CD14-positive monocyte (primary cell): ENCODE measurements around the gene PLBD2. TPM values are rescaled to one million over a fixed set of nuclear protein-coding genes. Genes with fewer than 3 reads are reported as not detected.

ENCODE experiments used
- DNase-seq, 3 donors: peaks; one replicate each; pipeline ENCODE4 v3.0.0-alpha.2; 2011 to 2022
- H2AFZ ChIP-seq: 2 replicates; pipeline ENCODE4 v1.6.0; 2012; ENCODE audit warnings: mild to moderate bottlenecking, low read depth, low read length, inconsistent platforms; ENCODE audit not compliant: insufficient read depth, poor library complexity, severe bottlenecking
- H3K27ac ChIP-seq, 2 donors: 1 replicate in 1 of 2; 2 replicates in 1 of 2; pipeline ENCODE4 v1.5.1; 2012 to 2013; ENCODE audit warnings: low read length in 2 of 2, control low read depth in 1 of 2, inconsistent platforms in 1 of 2, low read depth in 1 of 2, mild to moderate bottlenecking in 1 of 2
- H3K27me3 ChIP-seq, 2 donors: one replicate each; pipeline versions ENCODE4 v1.6.0 to v1.6.1; 2011 to 2013; ENCODE audit warnings: low read length in 2 of 2; ENCODE audit not compliant: control insufficient read depth in 2 of 2, insufficient read depth in 2 of 2
- H3K36me3 ChIP-seq, 2 donors: replicated peaks in 1 of 2; 1 replicate in 1 of 2; 2 replicates in 1 of 2; pipeline versions ENCODE4 v1.5.1 to v1.6.1; 2012 to 2013; ENCODE audit warnings: low read length in 2 of 2, control low read depth in 1 of 2, inconsistent platforms in 1 of 2, mild to moderate bottlenecking in 1 of 2; ENCODE audit not compliant: insufficient read depth in 2 of 2, control insufficient read depth in 1 of 2
- H3K4me1 ChIP-seq, 2 donors: 1 replicate in 1 of 2; 2 replicates in 1 of 2; pipeline versions ENCODE4 v1.5.1 to v1.6.1; 2012 to 2013; ENCODE audit warnings: low read length in 2 of 2, control low read depth in 1 of 2, inconsistent platforms in 1 of 2, mild to moderate bottlenecking in 1 of 2, moderate library complexity in 1 of 2; ENCODE audit not compliant: insufficient read depth in 2 of 2, control insufficient read depth in 1 of 2
- H3K4me2 ChIP-seq: replicated peaks from 2 replicates; pipeline ENCODE3; 2012; ENCODE audit warnings: low read length, moderate library complexity, mild to moderate bottlenecking; ENCODE audit not compliant: poor library complexity, severe bottlenecking; ENCODE audit errors: extremely low read depth
- H3K4me3 ChIP-seq, 3 experiments: fragments of 200-600 bp in 1 of 3; sonication (generic) in 1 of 3; replicated peaks in 1 of 3; 1 replicate in 2 of 3; 2 replicates in 1 of 3; pipeline ENCODE4 v1.5.1; 2011 to 2013; ENCODE audit warnings: low read length in 3 of 3, mild to moderate bottlenecking in 3 of 3, control low read depth in 2 of 3, low read depth in 2 of 3, inconsistent platforms in 1 of 3, moderate library complexity in 1 of 3
- H3K79me2 ChIP-seq: 2 replicates; pipeline ENCODE4 v1.6.0; 2012; ENCODE audit warnings: mild to moderate bottlenecking, control low read depth, inconsistent platforms, low read length, moderate library complexity; ENCODE audit not compliant: insufficient read depth
- H3K9ac ChIP-seq: 2 replicates; pipeline ENCODE4 v1.6.0; 2017; ENCODE audit warnings: low read length, mild to moderate bottlenecking; ENCODE audit not compliant: insufficient read depth, poor library complexity, severe bottlenecking
- H3K9me3 ChIP-seq, 2 donors: replicated peaks in 1 of 2; 1 replicate in 1 of 2; 2 replicates in 1 of 2; pipeline versions ENCODE4 v1.5.1 to v1.6.1; 2012 to 2013; ENCODE audit warnings: low read length in 2 of 2, control low read depth in 1 of 2; ENCODE audit not compliant: control insufficient read depth in 1 of 2, insufficient read depth in 1 of 2
- H4K20me1 ChIP-seq: 2 replicates; pipeline ENCODE4 v1.6.0; 2012; ENCODE audit warnings: mild to moderate bottlenecking, low read length, control low read depth, moderate library complexity; ENCODE audit not compliant: insufficient read depth
- H3K27ac Mint-ChIP-seq, 7 donors: one replicate each; pipeline ENCODE4 v1.8.0; 2020; ENCODE audit warnings: mild to moderate bottlenecking in 7 of 7, mixed read lengths in 7 of 7, moderate library complexity in 6 of 7, inconsistent platforms in 2 of 7
- H3K27me3 Mint-ChIP-seq, 3 donors: one replicate each; pipeline ENCODE4 v1.8.0; 2021 to 2022; ENCODE audit warnings: low read depth in 3 of 3, mild to moderate bottlenecking in 3 of 3, mixed read lengths in 3 of 3, moderate library complexity in 3 of 3, inconsistent platforms in 1 of 3
- H3K36me3 Mint-ChIP-seq, 2 donors: one replicate each; pipeline ENCODE4 v1.8.0; 2020; ENCODE audit warnings: mixed read lengths in 2 of 2, inconsistent platforms in 1 of 2, mild to moderate bottlenecking in 1 of 2
- H3K4me1 Mint-ChIP-seq: one replicate; pipeline ENCODE4 v1.8.0; 2020; ENCODE audit warnings: mild to moderate bottlenecking, mixed read lengths
- H3K4me3 Mint-ChIP-seq, 2 donors: one replicate each; pipeline ENCODE4 v1.8.0; 2020; ENCODE audit warnings: mild to moderate bottlenecking in 2 of 2, mixed read lengths in 2 of 2, moderate library complexity in 1 of 2
- H3K9me3 Mint-ChIP-seq, 7 donors: one replicate each; pipeline ENCODE4 v1.8.0; 2020 to 2022; ENCODE audit warnings: mixed read lengths in 7 of 7, mild to moderate bottlenecking in 6 of 7, moderate library complexity in 6 of 7, inconsistent platforms in 2 of 7
- WGBS: methylation state at CpG from one replicate; pipeline ENCODE4 v1.1.5; 2013; ENCODE audit warnings: missing lambda C conversion rate; ENCODE audit not compliant: insufficient coverage; 5-methylcytosine and 5-hydroxymethylcytosine counted together
- intact Hi-C, 2 donors: fragments of 100-400 bp; cut with micrococcal nuclease; formaldehyde crosslinking; loops; one replicate each; pipeline versions ENCODE4 v1.15.0 to v1.15.1; 2023
- polyA plus RNA-seq, 3 donors: library from polyadenylated mRNA; depleted of rRNA in 1 of 3; unstranded in 2 of 3; stranded (reverse) in 1 of 3; fragments of 300-500 nt in 2 of 3; fragments of >200 nt in 1 of 3; fragmentation: Illumina TruSeq in 2 of 3; gene quantifications; 1 replicate in 2 of 3; 2 replicates in 1 of 3; pipeline ENCODE4 v1.2.3, GENCODE V29; 2012 to 2021
- TF ChIP-seq, protein P1 (sequence below): fragments of 200-600 bp; IDR thresholded peaks from one replicate; pipeline ENCODE4 v1.8.0; 2022; ENCODE audit warnings: antibody characterized with exemption, mild to moderate bottlenecking

PLBD2 gene
- polyA plus RNA-seq, 3 donors: 8.5 to 12.4 (median 8.8) TPM

DNA sequence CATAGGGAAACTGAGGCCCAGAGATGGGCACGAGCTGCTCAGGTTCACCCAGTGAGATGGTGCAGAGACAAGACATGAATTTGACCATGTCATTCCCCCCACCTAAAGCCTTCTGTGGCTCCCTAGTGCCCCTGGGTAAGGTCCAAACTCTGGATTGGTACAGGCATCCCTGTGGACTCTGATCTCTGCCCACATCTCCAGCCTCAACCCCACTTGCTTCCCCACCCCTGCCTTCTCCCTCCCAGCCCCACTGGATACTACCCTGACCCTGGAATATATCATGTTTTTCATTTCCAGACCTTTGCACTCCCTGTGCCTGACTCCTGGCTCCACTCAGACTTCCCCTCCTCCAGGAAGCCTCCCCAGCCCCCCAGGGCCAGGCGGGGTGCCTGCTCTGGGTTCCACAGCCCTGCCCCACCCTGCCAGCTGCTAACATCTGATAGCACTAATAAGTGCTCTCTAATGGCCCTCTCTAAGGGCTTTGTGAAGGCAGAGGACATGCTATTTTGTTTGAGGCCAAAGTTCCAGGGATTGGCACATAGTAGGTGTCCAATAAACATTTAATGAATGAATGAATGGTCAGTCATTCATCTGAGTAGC, 62.7 kb downstream of the PLBD2 start:
- Histone ChIP-seq H4K20me1 (no peaks in the 10 kb centered on the region), H3K4me3 (no peak overlapping the region), H3K36me3 (no peaks in the 10 kb centered on the region), H3K79me2 (no peaks in the 10 kb centered on the region), H3K27ac (peak overlapping the region; percentile 83 to 88), H3K4me2 (no peak overlapping the region), H3K27me3 (no peaks in the 10 kb centered on the region), H3K4me1 (peaks cover 37 to 55% of the 10 kb centered on the region in 2 donors), H2AFZ (no peak overlapping the region), H3K9ac (peak overlapping the region; percentile 67), H3K9me3 (no peaks in the 10 kb centered on the region)
- H3K36me3 Mint-ChIP-seq: peaks cover 0 to 3% of the 10 kb centered on the region in 2 donors
- intact Hi-C loops: loop anchor here (2.0 to 10.0 kb wide), 2 partner anchors 86 to 216 kb away; partner anchors contain the start of gene SLC8B1 (in 1 of the 2)
- H3K4me3 Mint-ChIP-seq: no peak overlapping the region
- H3K4me1 Mint-ChIP-seq: peaks cover 58% of the 10 kb centered on the region
- TF ChIP-seq, protein P1, sequence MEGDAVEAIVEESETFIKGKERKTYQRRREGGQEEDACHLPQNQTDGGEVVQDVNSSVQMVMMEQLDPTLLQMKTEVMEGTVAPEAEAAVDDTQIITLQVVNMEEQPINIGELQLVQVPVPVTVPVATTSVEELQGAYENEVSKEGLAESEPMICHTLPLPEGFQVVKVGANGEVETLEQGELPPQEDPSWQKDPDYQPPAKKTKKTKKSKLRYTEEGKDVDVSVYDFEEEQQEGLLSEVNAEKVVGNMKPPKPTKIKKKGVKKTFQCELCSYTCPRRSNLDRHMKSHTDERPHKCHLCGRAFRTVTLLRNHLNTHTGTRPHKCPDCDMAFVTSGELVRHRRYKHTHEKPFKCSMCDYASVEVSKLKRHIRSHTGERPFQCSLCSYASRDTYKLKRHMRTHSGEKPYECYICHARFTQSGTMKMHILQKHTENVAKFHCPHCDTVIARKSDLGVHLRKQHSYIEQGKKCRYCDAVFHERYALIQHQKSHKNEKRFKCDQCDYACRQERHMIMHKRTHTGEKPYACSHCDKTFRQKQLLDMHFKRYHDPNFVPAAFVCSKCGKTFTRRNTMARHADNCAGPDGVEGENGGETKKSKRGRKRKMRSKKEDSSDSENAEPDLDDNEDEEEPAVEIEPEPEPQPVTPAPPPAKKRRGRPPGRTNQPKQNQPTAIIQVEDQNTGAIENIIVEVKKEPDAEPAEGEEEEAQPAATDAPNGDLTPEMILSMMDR: no peak
- H3K27me3 Mint-ChIP-seq: no peaks in the 10 kb centered on the region
- H3K27ac Mint-ChIP-seq: peak overlapping the region; percentile 18 to 99 (median 97)
- WGBS: 77% methylated on average over 2 of the region's 2 CpGs
- DNase-seq: no peak
- peaks cover 0 to 4% (median 0%) of the 10 kb centered on the region in 7 donors for H3K9me3 Mint-ChIP-seq

DNA sequence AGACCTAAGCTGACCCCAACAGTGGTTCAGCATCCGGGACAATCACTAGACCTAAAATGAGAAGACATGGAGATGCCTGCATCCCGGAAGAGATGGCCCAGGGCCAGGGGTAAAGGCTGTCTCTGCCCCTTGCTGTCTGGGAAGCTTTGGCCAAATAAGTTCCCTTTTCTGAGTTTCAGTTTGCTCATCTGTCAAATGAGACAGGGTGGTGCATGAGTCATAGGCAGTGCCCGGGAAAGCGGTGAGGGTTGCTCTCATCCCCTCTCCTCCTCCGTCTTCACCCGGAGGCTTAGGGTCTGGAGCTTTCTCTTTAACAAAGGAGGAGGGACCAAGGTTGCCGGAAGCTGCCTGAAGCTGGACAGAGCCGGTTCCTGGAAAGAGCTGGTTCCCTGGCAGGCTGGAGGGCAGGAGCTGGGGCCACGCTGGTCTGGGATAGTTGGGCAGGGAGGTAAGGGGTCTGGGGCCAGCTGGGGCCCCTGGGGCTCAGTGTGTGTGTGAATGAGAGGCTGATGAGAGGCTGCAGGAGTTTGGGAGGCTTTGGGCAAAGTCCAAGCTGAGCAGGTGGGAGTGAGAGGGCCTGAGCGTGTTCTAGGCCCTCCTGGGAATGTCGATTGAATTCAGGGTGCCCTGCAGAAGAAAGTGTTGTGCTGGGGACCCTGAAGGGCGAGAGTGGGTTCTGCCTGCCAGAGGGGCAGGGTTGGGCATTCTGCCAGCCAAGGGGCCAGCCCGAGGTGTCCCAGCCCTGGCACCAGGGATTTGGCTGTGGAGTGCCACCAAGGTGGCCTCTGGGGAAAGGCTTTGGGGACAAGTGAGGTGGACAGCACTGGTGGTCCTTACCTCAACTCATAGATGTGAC, 63.9 kb downstream of the PLBD2 start, which contains the start of gene SDSL:
TSS of gene SDSL (plus strand) at position 351 of the 856 bp plus-strand sequence. CDS start 5,603 bp downstream, outside the sequence.
- Histone ChIP-seq H3K79me2 (no peaks in the 10 kb centered on the region), H3K9ac (peak within 1 kb of the TSS; percentile 67), H3K27ac (peak within 1 kb of the TSS; percentile 83 to 88), H3K36me3 (no peaks in the 10 kb centered on the region), H4K20me1 (no peaks in the 10 kb centered on the region), H3K4me3 (peak within 1 kb of the TSS; percentile 16 to 72 (median 41)), H3K9me3 (no peaks in the 10 kb centered on the region), H3K27me3 (no peaks in the 10 kb centered on the region), H2AFZ (peak within 1 kb of the TSS; percentile 54), H3K4me1 (peaks cover 30 to 45% of the 10 kb centered on the region in 2 donors), H3K4me2 (peak within 1 kb of the TSS; percentile 76)
- peak within 1 kb of the TSS; percentile 92 to 98 for H3K4me3 Mint-ChIP-seq
- H3K9me3 Mint-ChIP-seq: no peaks in the 10 kb centered on the region
- peak; percentile 97 to 99 (median 98) for DNase-seq
- WGBS: 12% methylated on average over 7 of the region's 13 CpGs
- TF ChIP-seq, protein P1: no peak
- no peaks in the 10 kb centered on the region for H3K27me3 Mint-ChIP-seq
- H3K4me1 Mint-ChIP-seq: peaks cover 52% of the 10 kb centered on the region
- H3K36me3 Mint-ChIP-seq: peaks cover 0 to 3% of the 10 kb centered on the region in 2 donors
- intact Hi-C loops: loop anchor here (10.0 kb wide), 1 partner anchor 217 kb away; no protein-coding TSS in a partner anchor
- H3K27ac Mint-ChIP-seq: peak within 1 kb of the TSS; percentile 95 to 99 (median 98)
